Esophagus squamous epithelium (tissue), 4 donors: ENCODE results near the gene BEND5.

Experiments
- CTCF ChIP-seq, 6 experiments: fragments of 450-650 bp in 4 of 6; fragments of 200-600 bp in 2 of 6; sonication (generic) in 2 of 6; IDR thresholded peaks; one replicate each; pipeline ENCODE4 v1.5.1; 2016 to 2019; ENCODE audit warnings: antibody characterized with exemption in 6 of 6, mild to moderate bottlenecking in 4 of 6, moderate library complexity in 4 of 6
- POLR2A ChIP-seq, 4 donors: fragments of 450-650 bp; IDR thresholded peaks; one replicate each; pipeline ENCODE4 v1.6.1; 2017; ENCODE audit warnings: antibody characterized with exemption in 4 of 4, mild to moderate bottlenecking in 4 of 4, moderate library complexity in 3 of 4

DNA sequence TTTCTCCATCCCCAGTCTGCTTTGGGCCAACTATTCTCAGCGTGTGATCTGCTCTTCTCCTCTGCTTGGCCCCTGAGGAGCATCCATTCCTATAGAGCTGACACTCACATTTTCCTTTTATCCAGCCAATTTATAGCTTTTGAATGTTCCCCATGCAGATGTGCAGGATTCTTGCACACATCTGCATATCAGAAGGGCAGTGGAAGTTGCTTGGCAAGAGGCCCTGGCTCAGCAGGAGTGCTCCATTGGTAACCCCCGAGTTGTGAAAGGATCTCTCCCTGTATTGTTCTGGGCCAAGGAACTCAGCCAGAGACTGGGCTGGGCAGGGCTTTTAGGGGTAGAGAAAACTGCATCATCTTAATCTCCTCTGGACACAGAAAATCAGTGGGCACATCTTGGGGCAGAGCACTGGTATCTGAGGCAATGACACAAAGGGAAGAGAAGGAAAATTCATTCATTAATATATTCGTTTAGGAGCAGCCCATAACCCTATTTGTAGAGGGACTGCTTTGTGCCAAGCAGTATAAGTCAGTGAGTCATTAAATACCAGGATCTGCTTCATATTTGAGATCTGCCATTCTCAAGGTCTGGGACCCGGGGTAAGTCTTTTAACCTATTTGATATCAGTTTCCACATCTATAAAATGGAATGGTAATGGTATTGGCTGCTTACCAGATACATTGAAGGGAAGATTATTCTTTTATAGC is 31.0 kb upstream of the BEND5 start:
- TF ChIP-seq CTCF (IDR thresholded peaks at IDR 0.05) (no peak), POLR2A (IDR thresholded peaks at IDR 0.05) (no peak)
